ACC112 (cell line): Measurements from ENCODE around the gene SIRPB1.

Source experiments
- H2AFZ ChIP-seq: fragments of 200-600 bp; sonication (generic); one replicate; pipeline ENCODE4 v1.6.0; 2017; ENCODE audit warnings: antibody characterized with exemption, low read length; ENCODE audit not compliant: unreplicated experiment
- H3K27ac ChIP-seq: fragments of 200-600 bp; sonication (generic); 2 replicates; pipeline ENCODE4 v1.5.1; 2014; ENCODE audit warnings: low read depth, mild to moderate bottlenecking, antibody characterized with exemption, low read length, moderate library complexity
- H3K27me3 ChIP-seq: fragments of 200-600 bp; sonication (generic); 2 replicates; pipeline ENCODE4 v1.6.1; 2014; ENCODE audit warnings: mild to moderate bottlenecking, antibody characterized with exemption, low read length, moderate library complexity, mixed read lengths; ENCODE audit not compliant: insufficient read depth
- H3K36me3 ChIP-seq: fragments of 200-600 bp; sonication (generic); 2 replicates; pipeline ENCODE4 v1.6.1; 2016; ENCODE audit warnings: mild to moderate bottlenecking, antibody characterized with exemption, low read length, moderate library complexity, mixed read lengths; ENCODE audit not compliant: insufficient read depth
- H3K4me1 ChIP-seq: fragments of 200-600 bp; sonication (generic); one replicate; pipeline ENCODE4 v1.6.1; 2016; ENCODE audit warnings: low read length, mixed read lengths; ENCODE audit not compliant: insufficient read depth, unreplicated experiment, control insufficient read depth
- H3K4me3 ChIP-seq: fragments of 200-600 bp; sonication (generic); 2 replicates; pipeline ENCODE4 v1.5.1; 2014; ENCODE audit warnings: mild to moderate bottlenecking, low read depth, low read length
- H3K79me2 ChIP-seq: fragments of 200-600 bp; sonication (generic); one replicate; pipeline ENCODE4 v1.6.0; 2016; ENCODE audit warnings: low read length; ENCODE audit not compliant: control insufficient read depth, unreplicated experiment, insufficient read depth

Gene SIRPB1

DNA sequence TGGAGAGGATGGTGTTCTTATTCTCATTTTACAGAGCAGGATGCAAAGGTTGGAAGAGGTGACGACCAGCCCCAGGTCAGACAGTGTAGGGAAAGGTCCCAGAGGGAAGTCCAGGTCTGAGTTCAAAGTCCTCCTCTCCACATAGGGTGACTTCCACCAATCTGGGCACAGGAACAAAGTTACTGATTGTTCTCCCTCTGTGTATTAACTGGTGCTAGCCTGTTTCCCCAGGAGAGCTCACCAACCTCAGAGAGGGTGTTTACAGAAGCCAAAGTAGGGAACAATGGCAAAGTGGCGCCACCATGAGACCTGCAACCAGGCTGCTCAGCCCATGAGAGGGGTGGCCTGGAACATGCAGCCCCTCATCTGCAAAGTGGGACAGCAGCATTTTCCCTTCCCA, 16.8 kb upstream of the SIRPB1 start:
- Histone ChIP-seq H3K4me1 (peaks cover 4% of the 10 kb centered on the region), H3K79me2 (no peaks in the 10 kb centered on the region), H3K27ac (no peak overlapping the region), H3K27me3 (peaks cover 23% of the 10 kb centered on the region), H3K36me3 (no peaks in the 10 kb centered on the region), H2AFZ (no peak overlapping the region), H3K4me3 (no peak overlapping the region)

DNA sequence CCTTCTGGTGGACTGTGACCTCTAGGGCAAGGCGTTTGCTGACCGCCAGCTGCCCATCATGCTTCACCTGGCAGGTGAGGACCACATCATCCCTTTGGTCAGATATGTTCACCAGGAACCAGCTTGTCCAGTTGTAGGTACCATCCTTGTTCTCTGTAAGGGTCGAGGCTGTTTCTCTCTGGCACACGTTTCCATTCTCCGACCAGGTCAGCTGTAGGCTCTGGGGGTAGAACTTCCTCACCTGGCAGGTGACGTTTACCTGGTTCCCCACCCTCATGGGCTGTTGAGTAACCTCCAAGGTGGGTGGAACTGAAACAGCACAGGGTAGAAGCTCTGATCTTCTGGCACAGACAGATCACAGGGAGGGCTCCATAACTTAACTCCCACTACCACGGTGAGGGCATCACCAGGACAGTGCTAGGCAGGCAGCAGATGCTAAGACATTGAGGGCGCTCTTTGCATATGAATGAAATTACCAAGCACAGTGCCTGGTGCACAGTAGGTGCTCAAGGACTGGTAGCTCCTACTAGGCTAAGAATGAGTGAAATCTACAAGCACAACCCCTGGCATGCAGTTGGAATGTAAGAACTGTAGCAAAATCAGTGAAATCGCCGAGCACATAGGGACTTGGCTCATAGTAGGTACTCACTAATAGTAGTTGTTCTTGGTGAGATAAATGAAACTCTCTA, 15.6 kb upstream of the SIRPB1 start:
- Histone ChIP-seq H2AFZ (no peak overlapping the region), H3K79me2 (no peaks in the 10 kb centered on the region), H3K4me1 (peaks cover 9% of the 10 kb centered on the region), H3K36me3 (no peaks in the 10 kb centered on the region), H3K27ac (no peak overlapping the region), H3K4me3 (no peak overlapping the region), H3K27me3 (peaks cover 11% of the 10 kb centered on the region)

GRCh38 chr20:1633535-1633934, 13.7 kb upstream of the SIRPB1 start:
- Histone ChIP-seq H2AFZ (no peak overlapping the region), H3K4me1 (peaks cover 9% of the 10 kb centered on the region), H3K4me3 (no peak overlapping the region), H3K79me2 (no peaks in the 10 kb centered on the region), H3K27me3 (peaks cover 18% of the 10 kb centered on the region; the same call in 1 of the 2 replicates), H3K27ac (no peak overlapping the region), H3K36me3 (no peaks in the 10 kb centered on the region)

- Histone ChIP-seq H3K4me3 (no peak overlapping the region), H2AFZ (no peak overlapping the region), H3K36me3 (no peaks in the 10 kb centered on the region), H3K27ac (no peak overlapping the region), H3K4me1 (peaks cover 9% of the 10 kb centered on the region), H3K79me2 (no peaks in the 10 kb centered on the region), H3K27me3 (peaks cover 20% of the 10 kb centered on the region)
Measured at GRCh38 chr20:1632178-1632577, 12.4 kb upstream of the SIRPB1 start.

GRCh38 chr20:1631309-1632151, 11.7 kb upstream of the SIRPB1 start:
- Histone ChIP-seq H3K36me3 (no peaks in the 10 kb centered on the region), H3K27ac (no peak overlapping the region), H3K4me1 (peaks cover 9% of the 10 kb centered on the region), H3K27me3 (peaks cover 20% of the 10 kb centered on the region), H3K79me2 (no peaks in the 10 kb centered on the region), H3K4me3 (no peak overlapping the region), H2AFZ (no peak overlapping the region)

DNA sequence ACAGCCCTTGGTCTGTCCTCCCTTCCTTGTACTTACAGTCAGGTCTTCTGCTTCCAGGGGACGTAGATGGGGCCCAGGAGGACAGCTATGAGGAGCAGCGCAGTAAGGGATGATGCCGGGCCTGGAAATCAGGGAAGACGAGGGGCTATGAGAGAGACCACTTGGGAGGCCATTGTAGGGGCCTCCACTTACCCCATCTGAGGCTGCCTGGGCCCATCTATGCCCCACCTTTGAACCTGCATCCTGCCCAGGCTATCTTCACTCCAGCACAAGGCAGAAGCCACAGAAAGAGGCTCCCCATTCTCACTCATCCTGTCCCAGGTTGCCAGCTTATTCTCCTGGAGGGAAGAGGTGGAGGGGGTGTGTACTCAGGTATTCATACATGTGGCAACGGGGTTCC, 10.4 kb upstream of the SIRPB1 start:
- Histone ChIP-seq H3K27ac (no peak overlapping the region), H2AFZ (no peak overlapping the region), H3K36me3 (no peaks in the 10 kb centered on the region), H3K79me2 (no peaks in the 10 kb centered on the region), H3K4me1 (peaks cover 9% of the 10 kb centered on the region), H3K4me3 (no peak overlapping the region), H3K27me3 (peaks cover 25% of the 10 kb centered on the region)

DNA sequence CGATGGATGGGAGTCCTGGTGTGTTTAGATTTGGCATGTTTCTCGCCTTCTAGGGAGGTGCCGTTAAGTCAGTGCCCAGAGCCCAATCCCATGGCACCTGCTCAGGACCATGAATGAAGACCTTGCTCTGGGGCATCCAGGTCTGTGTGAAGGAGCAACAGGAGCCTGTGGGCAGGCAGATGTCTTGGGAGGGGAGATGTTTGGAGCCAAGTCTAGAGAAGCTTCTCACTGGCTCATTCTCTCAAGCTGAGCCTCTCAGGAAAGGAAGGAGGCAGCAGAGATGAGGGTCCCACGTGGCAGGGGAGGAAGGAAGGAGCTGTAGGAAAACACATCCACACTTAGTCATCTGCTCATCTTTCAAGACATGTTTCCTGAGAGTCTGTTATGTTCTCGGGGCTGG, 9.5 kb upstream of the SIRPB1 start:
- H2AFZ ChIP-seq = no peak overlapping the region
- peaks cover 25% of the 10 kb centered on the region for H3K27me3 ChIP-seq
- no peaks in the 10 kb centered on the region for H3K79me2 ChIP-seq
- H3K4me1 ChIP-seq = peaks cover 14% of the 10 kb centered on the region
- H3K36me3 ChIP-seq = no peaks in the 10 kb centered on the region
- no peak overlapping the region for H3K4me3 ChIP-seq
- no peak overlapping the region for H3K27ac ChIP-seq

DNA sequence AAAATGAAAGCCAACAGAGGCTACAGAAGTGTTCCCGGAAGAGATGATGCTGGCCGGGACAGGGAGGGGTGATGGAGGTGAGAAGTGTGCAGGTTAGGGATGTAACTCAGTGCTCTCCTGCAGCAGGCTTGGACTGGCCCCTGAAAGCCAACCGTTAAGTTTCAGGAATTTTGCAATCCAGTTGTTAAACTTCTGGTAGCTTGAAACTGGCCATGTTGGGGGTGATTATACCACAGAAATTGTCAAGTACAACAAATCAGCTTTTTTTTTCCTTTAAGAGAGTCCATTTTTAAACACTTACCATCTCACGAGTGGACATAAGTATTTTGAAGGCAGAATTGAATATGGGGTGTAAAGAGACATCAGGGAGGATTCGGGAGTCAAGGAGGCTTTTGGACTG, 8.8 kb upstream of the SIRPB1 start:
- Histone ChIP-seq H3K27me3 (peaks cover 25% of the 10 kb centered on the region), H3K36me3 (no peaks in the 10 kb centered on the region), H3K79me2 (no peaks in the 10 kb centered on the region), H3K4me1 (peaks cover 15% of the 10 kb centered on the region), H2AFZ (no peak overlapping the region), H3K27ac (no peak overlapping the region), H3K4me3 (no peak overlapping the region)

DNA sequence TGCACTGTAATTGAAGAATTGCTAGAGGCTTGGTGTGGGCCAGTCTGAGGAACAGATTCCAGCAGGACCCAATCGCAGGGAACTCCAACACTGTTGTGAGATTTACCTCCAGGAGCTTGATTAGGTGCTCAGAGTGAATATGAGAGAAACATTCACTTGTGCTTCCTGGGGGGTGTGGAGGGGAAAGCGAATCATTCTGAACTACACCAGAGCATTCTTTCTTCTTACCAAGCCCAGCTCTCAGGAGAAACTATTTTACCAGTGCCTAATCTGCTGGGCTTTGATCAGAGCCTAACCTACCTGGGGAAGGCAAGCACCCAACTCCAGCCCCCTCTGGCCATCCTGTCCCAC, 7.4 kb upstream of the SIRPB1 start:
- Histone ChIP-seq H3K27me3 (peaks cover 25% of the 10 kb centered on the region), H2AFZ (no peak overlapping the region), H3K27ac (no peak overlapping the region), H3K36me3 (no peaks in the 10 kb centered on the region), H3K79me2 (no peaks in the 10 kb centered on the region), H3K4me3 (no peak overlapping the region), H3K4me1 (peaks cover 15% of the 10 kb centered on the region)

GRCh38 chr20:1626528-1627199, 6.9 kb upstream of the SIRPB1 start:
- Histone ChIP-seq H2AFZ (no peak overlapping the region), H3K4me1 (peaks cover 12% of the 10 kb centered on the region), H3K79me2 (no peaks in the 10 kb centered on the region), H3K27ac (no peak overlapping the region), H3K27me3 (peaks cover 25% of the 10 kb centered on the region), H3K36me3 (no peaks in the 10 kb centered on the region), H3K4me3 (no peak overlapping the region)
